PC-9 (cell line): ENCODE data around the gene CD3G.

Experiments
- CTCF ChIP-seq: fragments of 200-600 bp; sonication (generic); conservative IDR thresholded peaks from 2 replicates; pipeline ENCODE4 v1.6.1; 2017; ENCODE audit warnings: mixed run types, antibody characterized with exemption, mild to moderate bottlenecking, moderate library complexity
- EZH2 ChIP-seq: fragments of 200-600 bp; sonication (generic); IDR thresholded peaks from 2 replicates; pipeline ENCODE4 v1.8.0; 2017; ENCODE audit warnings: antibody characterized with exemption, low read depth

- no peak for TF ChIP-seq EZH2
- TF ChIP-seq CTCF, result no peak
Observed at GRCh38 chr11:118380571-118380970, 36.4 kb downstream of the CD3G start.
